Astrocyte (in vitro differentiated cells and primary cell): ENCODE measurements around the gene PLEKHA6. TPM values are rescaled to one million over a fixed set of nuclear protein-coding genes. Genes with fewer than 3 reads are reported as not detected.
"Not testable (repeated sequence)": the region's sequence is repeated elsewhere in the genome, so short reads cannot be mapped to it uniquely, and the experiment has no call there.

Experiments
- DNase-seq: peaks from one replicate; pipeline ENCODE4 v3.0.0-alpha.2; 2010; ENCODE audit warnings: low read depth
- FAIRE-seq: peaks from 2 replicates; lab custom pipeline; 2011; peaks lifted over from hg19 to GRCh38; lab: Jason Lieb, UNC
- H2AFZ ChIP-seq: 2 replicates; pipeline ENCODE4 v1.6.0; 2012; ENCODE audit warnings: low read depth, low read length, inconsistent platforms
- H3K27ac ChIP-seq: 2 replicates; pipeline ENCODE4 v1.5.1; 2011; ENCODE audit warnings: low read depth, low read length, inconsistent platforms
- H3K27me3 ChIP-seq: 2 replicates; pipeline ENCODE4 v1.6.0; 2011; ENCODE audit warnings: low read length, inconsistent platforms; ENCODE audit not compliant: insufficient read depth
- H3K36me3 ChIP-seq: 2 replicates; pipeline ENCODE4 v1.5.1; 2011; ENCODE audit warnings: low read length, inconsistent platforms; ENCODE audit not compliant: insufficient read depth
- H3K4me1 ChIP-seq: 2 replicates; pipeline ENCODE4 v1.5.1; 2011; ENCODE audit warnings: low read length, inconsistent platforms; ENCODE audit not compliant: insufficient read depth
- H3K4me2 ChIP-seq: 2 replicates; pipeline ENCODE4 v1.6.0; 2012; ENCODE audit warnings: low read length, inconsistent platforms
- H3K4me3 ChIP-seq: 2 replicates; pipeline ENCODE4 v1.5.1; 2011; ENCODE audit warnings: low read depth, mild to moderate bottlenecking, low read length, inconsistent platforms; ENCODE audit not compliant: insufficient read depth
- H3K79me2 ChIP-seq: 2 replicates; pipeline ENCODE4 v1.6.0; 2012; ENCODE audit warnings: mild to moderate bottlenecking, low read length, inconsistent platforms; ENCODE audit not compliant: insufficient read depth
- H3K9ac ChIP-seq: 2 replicates; pipeline ENCODE4 v1.6.0; 2012; ENCODE audit warnings: mild to moderate bottlenecking, low read length, inconsistent platforms
- H3K9me3 ChIP-seq: 2 replicates; pipeline ENCODE4 v1.5.1; 2012; ENCODE audit warnings: low read depth, mild to moderate bottlenecking, low read length, inconsistent platforms; ENCODE audit not compliant: insufficient read depth
- H4K20me1 ChIP-seq: 2 replicates; pipeline ENCODE4 v1.6.0; 2012; ENCODE audit warnings: low read length, inconsistent platforms; ENCODE audit not compliant: insufficient read depth
- H3K27ac Mint-ChIP-seq: one replicate; pipeline ENCODE4 v1.8.0; 2021; ENCODE audit warnings: mild to moderate bottlenecking, mixed read lengths; ENCODE audit not compliant: unreplicated experiment
- H3K27me3 Mint-ChIP-seq: one replicate; pipeline ENCODE4 v1.8.0; 2021; ENCODE audit warnings: low read depth, mixed read lengths; ENCODE audit not compliant: unreplicated experiment
- H3K36me3 Mint-ChIP-seq: one replicate; pipeline ENCODE4 v1.8.0; 2021; ENCODE audit warnings: low read depth, mixed read lengths; ENCODE audit not compliant: unreplicated experiment
- H3K4me1 Mint-ChIP-seq: one replicate; pipeline ENCODE4 v1.8.0; 2021; ENCODE audit warnings: low read depth, mixed read lengths; ENCODE audit not compliant: unreplicated experiment
- H3K4me3 Mint-ChIP-seq: one replicate; pipeline ENCODE4 v1.8.0; 2021; ENCODE audit warnings: mild to moderate bottlenecking, moderate library complexity, mixed read lengths; ENCODE audit not compliant: unreplicated experiment
- H3K9me3 Mint-ChIP-seq: one replicate; pipeline ENCODE4 v1.8.0; 2021; ENCODE audit warnings: mild to moderate bottlenecking, mixed read lengths; ENCODE audit not compliant: unreplicated experiment
- CTCF ChIP-seq: IDR thresholded peaks from 2 replicates; pipeline ENCODE4 v1.5.1; 2011; ENCODE audit warnings: low read depth, mild to moderate bottlenecking, inconsistent platforms, low read length, moderate library complexity; ENCODE audit not compliant: insufficient read depth
- EZH2 ChIP-seq: IDR thresholded peaks from 2 replicates; pipeline ENCODE4 v1.6.1; 2012; ENCODE audit warnings: mild to moderate bottlenecking, low read length, inconsistent platforms; ENCODE audit not compliant: insufficient read depth
- total RNA-seq: library from RNA; stranded (reverse); gene quantifications from 2 replicates; pipeline ENCODE4 v1.2.1, GENCODE V29; 2021

PLEKHA6 gene
- total RNA-seq, 1 donor from 2014 or later: 1.5 TPM

DNA sequence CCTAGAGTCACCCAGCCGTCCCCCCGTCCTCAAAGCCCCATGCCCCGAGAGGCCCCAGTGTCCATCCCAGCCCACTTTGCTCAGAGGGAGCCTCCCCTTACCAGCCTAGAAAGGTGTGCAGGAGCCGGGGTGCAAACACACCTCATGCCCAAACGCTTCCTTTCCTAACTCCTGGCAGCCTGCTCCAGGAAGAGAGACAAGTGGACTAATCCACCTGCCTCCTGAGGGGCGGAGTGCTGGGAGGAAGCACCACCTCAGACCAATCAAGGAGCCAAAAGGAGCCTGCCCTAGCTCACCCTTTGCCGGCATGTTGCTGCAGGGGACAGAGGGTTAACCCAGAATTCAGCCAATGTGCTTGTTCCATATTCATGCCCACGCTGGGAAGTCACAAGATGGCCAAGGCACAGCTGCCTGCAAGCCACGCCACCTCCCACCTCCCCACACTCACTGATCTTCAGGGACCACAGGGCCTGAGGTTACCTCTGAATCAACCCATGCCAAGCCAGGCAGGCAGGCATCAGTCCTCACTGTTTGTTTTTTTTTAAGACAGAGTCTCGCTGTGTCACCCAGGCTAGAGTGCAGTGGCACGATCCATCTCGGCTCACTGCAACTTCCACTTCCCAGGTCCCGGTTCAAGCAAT is 27.8 kb downstream of the PLEKHA6 start:
- Histone ChIP-seq H3K27me3 (peaks cover 2% of the 10 kb centered on the region), H2AFZ (no peak overlapping the region), H3K36me3 (no peaks in the 10 kb centered on the region), H4K20me1 (peaks cover 5% of the 10 kb centered on the region), H3K27ac (no peak overlapping the region), H3K9ac (no peak overlapping the region), H3K9me3 (no peaks in the 10 kb centered on the region), H3K79me2 (no peaks in the 10 kb centered on the region), H3K4me2 (no peak overlapping the region), H3K4me1 (peaks cover 8% of the 10 kb centered on the region), H3K4me3 (no peak overlapping the region)
- TF ChIP-seq EZH2 (no peak), CTCF (no peak)
- Mint-ChIP-seq H3K36me3 (no peaks in the 10 kb centered on the region), H3K4me1 (peaks cover 6% of the 10 kb centered on the region), H3K9me3 (peaks cover 4% of the 10 kb centered on the region), H3K27ac (no peak overlapping the region), H3K27me3 (peaks cover 19% of the 10 kb centered on the region), H3K4me3 (no peak overlapping the region)
- DNase-seq: no peak
- no peak for FAIRE-seq

- FAIRE-seq (no peak), DNase-seq (no peak)
- TF ChIP-seq EZH2: no peak
- TF ChIP-seq CTCF: no peak
- H3K9ac ChIP-seq: no peak overlapping the region
- peaks cover 4% of the 10 kb centered on the region for H4K20me1 ChIP-seq
- Mint-ChIP-seq H3K27me3 (peaks cover 19% of the 10 kb centered on the region), H3K27ac (no peak overlapping the region), H3K4me3 (no peak overlapping the region), H3K4me1 (peaks cover 11% of the 10 kb centered on the region), H3K9me3 (peaks cover 4% of the 10 kb centered on the region), H3K36me3 (no peaks in the 10 kb centered on the region)
- no peaks in the 10 kb centered on the region for H3K9me3 ChIP-seq
- H3K79me2 ChIP-seq: no peaks in the 10 kb centered on the region
- H3K4me3 ChIP-seq: no peak overlapping the region
- peaks cover 8% of the 10 kb centered on the region for H3K4me1 ChIP-seq
- H3K27ac ChIP-seq: no peak overlapping the region
- no peaks in the 10 kb centered on the region for H3K36me3 ChIP-seq
- no peak overlapping the region for H3K4me2 ChIP-seq
- no peak overlapping the region for H2AFZ ChIP-seq
- H3K27me3 ChIP-seq: peaks cover 2% of the 10 kb centered on the region
Observed at GRCh38 chr1:204331275-204331674, 28.5 kb downstream of the PLEKHA6 start.

DNA sequence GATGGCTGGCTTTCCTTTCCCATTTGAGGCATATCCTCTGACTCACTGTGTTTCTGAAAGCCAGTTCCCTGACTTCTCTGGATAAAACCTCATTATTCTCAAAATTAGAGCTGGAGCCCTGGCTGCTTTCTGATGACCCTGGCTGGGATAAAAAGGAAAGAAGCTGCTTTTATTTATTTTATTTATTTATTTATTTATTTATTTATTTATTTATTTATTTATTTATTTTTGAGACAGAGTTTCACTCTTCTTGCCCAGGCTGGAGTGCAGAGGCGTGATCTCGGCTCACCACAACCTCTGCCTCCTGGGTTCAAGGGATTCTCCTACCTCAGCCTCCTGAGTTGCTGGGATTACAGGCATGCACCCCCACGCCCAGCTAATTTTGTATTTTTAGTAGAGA is 31.9 kb downstream of the PLEKHA6 start:
- H3K9me3 Mint-ChIP-seq, FAIRE-seq, H2AFZ ChIP-seq, H3K27ac Mint-ChIP-seq, H3K4me3 ChIP-seq, H3K27me3 ChIP-seq, H3K36me3 ChIP-seq, H3K27ac ChIP-seq, H3K79me2 ChIP-seq, H4K20me1 ChIP-seq, H3K36me3 Mint-ChIP-seq, H3K4me3 Mint-ChIP-seq, H3K9ac ChIP-seq, H3K9me3 ChIP-seq, H3K4me2 ChIP-seq, DNase-seq, H3K4me1 ChIP-seq: not testable (repeated sequence)
- Mint-ChIP-seq H3K4me1 (peaks cover 21% of the 10 kb centered on the region), H3K27me3 (peaks cover 16% of the 10 kb centered on the region)
